PC-3 (cell line): ENCODE data around the gene TMEM243.

Experiments
- CTCF ChIP-seq: fragments of 300-600 bp; sonication (generic); conservative IDR thresholded peaks from 2 replicates; pipeline ENCODE4 v1.5.1; 2017; ENCODE audit warnings: antibody characterized with exemption, low read depth, mild to moderate bottlenecking, low read length
- EZH2 ChIP-seq: fragments of 300-600 bp; sonication (generic); IDR thresholded peaks from one replicate; pipeline ENCODE4 v1.6.1; 2017; ENCODE audit warnings: antibody characterized with exemption, mild to moderate bottlenecking, low read length; ENCODE audit not compliant: unreplicated experiment
- EZH2phosphoT487 ChIP-seq: fragments of 300-600 bp; sonication (generic); IDR thresholded peaks from 2 replicates; pipeline ENCODE4 v1.6.1; 2018; ENCODE audit warnings: mild to moderate bottlenecking, antibody characterized with exemption, low read length, borderline replicate concordance

- TF ChIP-seq CTCF = no peak
- no peak for TF ChIP-seq EZH2phosphoT487
- TF ChIP-seq EZH2 = no peak
Measured at GRCh38 chr7:87164433-87164832, 55.1 kb downstream of the TMEM243 start.
